Activated B cell treated with CpG ODN at 0.5 μM for 24 hours (primary cell): Measurements from ENCODE around the gene KDM4B. TPM values are rescaled to one million over a fixed set of nuclear protein-coding genes. Genes with fewer than 3 reads are reported as not detected.

ENCODE experiments used
- ATAC-seq: fragments of 200-7000 bp; cut with Tn5 transposase; one replicate; pipeline ENCODE4 v1.10.0; 2021; ENCODE audit warnings: low read depth, mild to moderate bottlenecking, moderate library complexity
- CTCF ChIA-PET: fragments of 350-600 bp; sonication (Branson Sonifier 250); formaldehyde crosslinking; loops from one replicate; lab custom pipeline; 2021; ENCODE audit warnings: antibody characterized with exemption; lab: Charles Lee
- POLR2A ChIA-PET: fragments of 350-600 bp; sonication (Branson Sonifier 250); formaldehyde crosslinking; loops from one replicate; lab custom pipeline; 2021; ENCODE audit warnings: antibody characterized with exemption; lab: Charles Lee
- DNase-seq: peaks from one replicate; pipeline ENCODE4 v3.0.0; 2022
- H3K27ac Mint-ChIP-seq: one replicate; pipeline ENCODE4 v1.8.0; 2020; ENCODE audit warnings: mixed read lengths
- H3K27me3 Mint-ChIP-seq: one replicate; pipeline ENCODE4 v1.8.0; 2021; ENCODE audit warnings: mixed read lengths
- H3K36me3 Mint-ChIP-seq: one replicate; pipeline ENCODE4 v1.8.0; 2021; ENCODE audit warnings: low read depth, mixed read lengths
- H3K4me1 Mint-ChIP-seq: one replicate; pipeline ENCODE4 v1.8.0; 2021; ENCODE audit warnings: mixed read lengths
- H3K4me3 Mint-ChIP-seq: one replicate; pipeline ENCODE4 v1.8.0; 2020; ENCODE audit warnings: mild to moderate bottlenecking, mixed read lengths
- H3K9me3 Mint-ChIP-seq: one replicate; pipeline ENCODE4 v1.8.0; 2020; ENCODE audit warnings: mixed read lengths
- CTCF ChIP-seq: fragments of 200-600 bp; IDR thresholded peaks from one replicate; pipeline ENCODE4 v1.8.0; 2022; ENCODE audit warnings: antibody characterized with exemption, mild to moderate bottlenecking
- intact Hi-C: fragments of 100-400 bp; cut with micrococcal nuclease; formaldehyde crosslinking; loops from one replicate; pipeline ENCODE4 v1.15.1; 2024
- total RNA-seq: library from RNA; stranded (reverse); gene quantifications from 2 replicates; pipeline ENCODE4 v1.2.3, GENCODE V29; 2022

The KDM4B gene
- total RNA-seq, 1 donor from 2014 or later, result 88.9 TPM

- Mint-ChIP-seq H3K9me3 (no peaks in the 10 kb centered on the region), H3K27ac (no peak overlapping the region), H3K36me3 (peaks cover 22% of the 10 kb centered on the region), H3K4me1 (peaks cover 17% of the 10 kb centered on the region), H3K27me3 (no peaks in the 10 kb centered on the region), H3K4me3 (no peak overlapping the region)
- CTCF ChIA-PET, result interaction anchor here (0.7 to 5.9 kb wide), 19 partner anchors 17 to 299 kb away, joined by 3 to 94 read pairs (median 4); partner anchors contain the start of gene KDM4B
- peak; percentile 33 for TF ChIP-seq CTCF
- intact Hi-C loops, result loop anchor here (1.0 to 2.0 kb wide), 5 partner anchors 63 to 299 kb away; no protein-coding TSS in a partner anchor
- DNase-seq (peak; percentile 85), ATAC-seq (peak; percentile 94)
- POLR2A ChIA-PET, result interaction anchor here (0.6 to 0.9 kb wide), 3 partner anchors 30 to 241 kb away, joined by 3 read pairs; partner anchors contain the start of gene PLIN3
Measured at GRCh38 chr19:5031231-5032100, 62.6 kb downstream of the KDM4B start.

DNA sequence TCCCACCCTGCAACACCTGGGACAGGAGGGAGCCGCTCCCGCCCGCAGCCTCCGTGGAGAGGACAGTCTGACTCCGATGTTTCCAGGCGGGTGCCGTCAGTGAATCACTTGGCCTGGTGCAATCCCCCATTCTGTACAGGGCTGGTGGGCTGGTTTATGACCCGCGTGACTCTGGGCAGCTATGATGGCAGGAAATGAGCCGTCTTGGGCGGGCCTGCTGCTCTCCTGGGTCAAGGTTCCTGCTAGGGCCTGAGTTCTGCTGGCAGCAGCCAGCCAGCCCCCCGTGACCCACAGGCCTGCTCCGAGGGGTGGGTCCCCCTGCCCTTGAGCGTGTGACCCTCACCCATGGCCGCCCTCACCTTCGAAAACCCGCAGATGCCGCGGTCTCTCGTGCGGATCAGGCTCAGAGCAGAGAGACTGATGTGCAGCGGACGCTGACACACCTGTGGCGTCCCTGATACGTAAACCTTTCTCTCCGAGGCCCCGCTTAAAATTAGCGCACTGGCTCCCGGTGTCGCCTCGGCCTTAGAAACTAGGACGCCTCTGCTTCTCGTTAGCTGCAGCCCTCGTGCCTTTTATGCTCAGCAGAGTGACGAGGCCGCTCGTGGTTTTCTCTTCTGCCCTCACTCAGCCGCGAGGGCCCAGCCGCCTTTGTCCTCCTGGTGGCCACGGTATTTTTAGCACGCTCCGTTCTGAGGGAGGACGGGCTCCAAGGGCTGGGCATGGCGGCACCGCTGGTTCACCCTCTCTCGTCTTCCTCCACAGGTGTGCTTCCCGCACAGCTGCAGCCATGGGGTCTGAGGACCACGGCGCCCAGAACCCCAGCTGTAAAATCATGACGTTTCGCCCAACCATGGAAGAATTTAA is 63.4 kb downstream of the KDM4B start:
- no peaks in the 10 kb centered on the region for H3K9me3 Mint-ChIP-seq
- H3K4me3 Mint-ChIP-seq, result no peak overlapping the region
- DNase-seq, result no peak
- intact Hi-C loops, result no loop called here
- ChIA-PET CTCF (interaction anchor here (1.0 to 5.9 kb wide), 14 partner anchors 29 to 300 kb away, joined by 3 to 94 read pairs (median 4); no protein-coding TSS in a partner anchor), POLR2A (no interaction called here)
- no peak overlapping the region for H3K27ac Mint-ChIP-seq
- peaks cover 17% of the 10 kb centered on the region for H3K4me1 Mint-ChIP-seq
- TF ChIP-seq CTCF, result no peak
- no peak for ATAC-seq
- H3K36me3 Mint-ChIP-seq, result peaks cover 27% of the 10 kb centered on the region
- H3K27me3 Mint-ChIP-seq, result no peaks in the 10 kb centered on the region

- TF ChIP-seq CTCF, result no peak
- Mint-ChIP-seq H3K27me3 (no peaks in the 10 kb centered on the region), H3K9me3 (no peaks in the 10 kb centered on the region), H3K27ac (no peak overlapping the region), H3K36me3 (peaks cover 29% of the 10 kb centered on the region), H3K4me1 (peaks cover 10% of the 10 kb centered on the region), H3K4me3 (no peak overlapping the region)
- ATAC-seq (no peak), DNase-seq (no peak)
- POLR2A ChIA-PET, result no interaction called here
- intact Hi-C loops, result no loop called here
- CTCF ChIA-PET, result interaction anchor here (1.3 kb wide), 1 partner anchor 225 kb away, joined by 3 read pairs; no protein-coding TSS in a partner anchor
Measured at GRCh38 chr19:5035105-5035761, 66.3 kb downstream of the KDM4B start.

DNA sequence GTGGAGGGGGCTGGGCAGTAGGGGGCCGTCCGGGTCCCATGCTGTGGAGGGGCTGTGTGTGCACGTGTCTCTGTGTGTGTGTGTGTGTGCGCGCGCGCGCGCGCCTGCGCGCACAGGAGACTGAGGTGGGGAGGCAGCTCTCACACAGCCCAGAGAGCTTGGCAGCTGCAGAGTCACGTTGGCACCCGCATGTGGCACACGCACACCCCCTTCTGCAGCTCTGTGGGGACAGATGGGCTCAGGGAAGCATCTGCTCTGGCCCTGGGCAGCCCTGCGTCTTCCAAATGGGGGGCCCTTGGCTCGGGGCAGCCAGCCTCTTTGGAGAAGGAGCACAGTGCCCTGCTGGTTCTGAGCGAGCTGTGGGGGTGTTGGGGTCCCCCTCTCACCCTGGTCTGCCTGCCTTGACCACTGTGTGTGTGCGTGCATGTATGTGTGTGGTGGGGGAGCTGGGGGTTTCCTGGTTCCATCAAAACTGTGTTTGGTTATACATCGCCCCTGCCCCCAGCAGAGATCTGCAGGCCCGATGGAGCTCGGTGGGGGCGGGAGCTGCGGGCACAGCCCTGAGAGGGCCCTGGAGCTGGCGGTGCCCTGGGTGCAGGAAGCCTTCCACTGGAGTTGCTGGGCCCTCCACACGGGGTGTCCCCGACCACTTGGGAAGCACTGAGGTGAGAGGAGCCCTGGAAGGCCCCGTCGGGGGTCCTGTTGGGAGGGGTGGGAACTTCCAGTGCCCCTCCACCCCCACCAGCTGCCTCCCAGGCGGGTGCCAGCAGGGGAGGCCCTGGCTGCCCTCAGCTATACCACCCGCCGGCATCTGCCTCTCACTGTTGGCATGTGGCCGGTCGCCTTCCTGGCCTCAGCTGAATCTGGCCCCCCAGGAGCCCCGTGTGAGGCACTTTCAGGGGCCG is 67.1 kb downstream of the KDM4B start:
- ChIA-PET CTCF (interaction anchor here (1.3 kb wide), 1 partner anchor 226 kb away, joined by 3 read pairs; no protein-coding TSS in a partner anchor), POLR2A (no interaction called here)
- no peak overlapping the region for H3K27ac Mint-ChIP-seq
- no peak overlapping the region for H3K4me3 Mint-ChIP-seq
- ATAC-seq (no peak), DNase-seq (no peak)
- peaks cover 38% of the 10 kb centered on the region for H3K36me3 Mint-ChIP-seq
- H3K27me3 Mint-ChIP-seq, result no peaks in the 10 kb centered on the region
- no peaks in the 10 kb centered on the region for H3K9me3 Mint-ChIP-seq
- intact Hi-C loops, result no loop called here
- no peak for TF ChIP-seq CTCF
- H3K4me1 Mint-ChIP-seq, result peaks cover 7% of the 10 kb centered on the region
